Small intestine (tissue), 7 donors: ENCODE measurements around the gene CYP2W1. TPM values are rescaled to one million over a fixed set of nuclear protein-coding genes. Genes with fewer than 3 reads are reported as not detected.

Experiments used
- DNase-seq, 2 donors: peaks; one replicate each; pipeline versions ENCODE4 v3.0.0 to v3.0.0-alpha.2; 2013
- FAIRE-seq: peaks from 2 replicates; lab custom pipeline; 2012; peaks lifted over from hg19 to GRCh38; lab: Jason Lieb, UNC
- H3K27ac ChIP-seq, 3 donors: one replicate each; pipeline ENCODE4 v1.5.1; 2013; ENCODE audit warnings: low read length in 2 of 3, mild to moderate bottlenecking in 2 of 3, control low read depth in 1 of 3, inconsistent platforms in 1 of 3, low read depth in 1 of 3, moderate library complexity in 1 of 3
- H3K27me3 ChIP-seq, 3 donors: one replicate each; pipeline ENCODE4 v1.6.1; 2013; ENCODE audit warnings: low read length in 3 of 3, inconsistent platforms in 1 of 3; ENCODE audit not compliant: control insufficient read depth in 3 of 3, insufficient read depth in 3 of 3
- H3K36me3 ChIP-seq, 3 donors: one replicate each; pipeline ENCODE4 v1.6.1; 2013; ENCODE audit warnings: low read length in 3 of 3, inconsistent platforms in 1 of 3, low read depth in 1 of 3, mild to moderate bottlenecking in 1 of 3, moderate library complexity in 1 of 3; ENCODE audit not compliant: control insufficient read depth in 3 of 3, insufficient read depth in 2 of 3
- H3K4me1 ChIP-seq, 3 donors: one replicate each; pipeline ENCODE4 v1.6.1; 2013; ENCODE audit warnings: low read length in 2 of 3, inconsistent platforms in 1 of 3, low read depth in 1 of 3, mild to moderate bottlenecking in 1 of 3, moderate library complexity in 1 of 3; ENCODE audit not compliant: control insufficient read depth in 3 of 3, insufficient read depth in 2 of 3
- H3K4me3 ChIP-seq, 3 donors: one replicate each; pipeline ENCODE4 v1.5.1; 2013; ENCODE audit warnings: low read length in 3 of 3, control low read depth in 1 of 3, inconsistent platforms in 1 of 3, low read depth in 1 of 3, mild to moderate bottlenecking in 1 of 3, moderate library complexity in 1 of 3
- H3K9me3 ChIP-seq, 2 donors: one replicate each; pipeline ENCODE4 v1.6.1; 2013; ENCODE audit warnings: low read depth in 1 of 2, low read length in 1 of 2; ENCODE audit not compliant: control insufficient read depth in 2 of 2, insufficient read depth in 1 of 2
- WGBS, 3 donors: extraction: QIAGEN DNeasy Blood & Tissue Kit; methylation state at CpG; one replicate each; pipeline ENCODE4 v1.1.7; 2013; 5-methylcytosine and 5-hydroxymethylcytosine counted together
- polyA plus RNA-seq, 4 donors: library from polyadenylated mRNA; stranded (reverse) in 3 of 4; unstranded in 1 of 4; fragments of 200-250 nt in 3 of 4; fragments of 120-200 nt in 1 of 4; gene quantifications; one replicate each; pipeline versions ENCODE4 v1.2.1 to v1.2.3, GENCODE V29; 2013
- donor health status: healthy with polysubstance abuse.
- donor health status: control.
- donor health status: control.
- donor health status: Bipolar disorder and iron deficiency.
- donor health status: healthy.

The CYP2W1 gene
- polyA plus RNA-seq, 4 donors = 0.81 to 1,098 (median 1.1) TPM

GRCh38 chr7:946256-946996 lies 36.6 kb upstream of the CYP2W1 start:
- WGBS, 3 donors = 23 to 57% (median 33%) methylated on average over 25 to 29 of the region's 29 CpGs
- H3K4me3 ChIP-seq = peak overlapping the region in 2 of 3 donors; percentile 10 to 64

GRCh38 chr7:947391-948210 lies 35.4 kb upstream of the CYP2W1 start:
- 87 to 88% (median 87%) methylated on average over 36 to 37 of the region's 37 CpGs for WGBS, 3 donors

More at GRCh38 chr7:946256-946996, 36.6 kb upstream of the CYP2W1 start:
- FAIRE-seq (no peak), DNase-seq (peak; percentile 85 to 86)
- Histone ChIP-seq H3K27me3 (no peaks in the 10 kb centered on the region), H3K4me1 (peaks cover 0 to 33% (median 2%) of the 10 kb centered on the region in 3 donors), H3K36me3 (peaks cover 0 to 37% (median 2%) of the 10 kb centered on the region in 3 donors), H3K27ac (peak overlapping the region; percentile 93 to 99 (median 97)), H3K9me3 (no peaks in the 10 kb centered on the region)

DNA sequence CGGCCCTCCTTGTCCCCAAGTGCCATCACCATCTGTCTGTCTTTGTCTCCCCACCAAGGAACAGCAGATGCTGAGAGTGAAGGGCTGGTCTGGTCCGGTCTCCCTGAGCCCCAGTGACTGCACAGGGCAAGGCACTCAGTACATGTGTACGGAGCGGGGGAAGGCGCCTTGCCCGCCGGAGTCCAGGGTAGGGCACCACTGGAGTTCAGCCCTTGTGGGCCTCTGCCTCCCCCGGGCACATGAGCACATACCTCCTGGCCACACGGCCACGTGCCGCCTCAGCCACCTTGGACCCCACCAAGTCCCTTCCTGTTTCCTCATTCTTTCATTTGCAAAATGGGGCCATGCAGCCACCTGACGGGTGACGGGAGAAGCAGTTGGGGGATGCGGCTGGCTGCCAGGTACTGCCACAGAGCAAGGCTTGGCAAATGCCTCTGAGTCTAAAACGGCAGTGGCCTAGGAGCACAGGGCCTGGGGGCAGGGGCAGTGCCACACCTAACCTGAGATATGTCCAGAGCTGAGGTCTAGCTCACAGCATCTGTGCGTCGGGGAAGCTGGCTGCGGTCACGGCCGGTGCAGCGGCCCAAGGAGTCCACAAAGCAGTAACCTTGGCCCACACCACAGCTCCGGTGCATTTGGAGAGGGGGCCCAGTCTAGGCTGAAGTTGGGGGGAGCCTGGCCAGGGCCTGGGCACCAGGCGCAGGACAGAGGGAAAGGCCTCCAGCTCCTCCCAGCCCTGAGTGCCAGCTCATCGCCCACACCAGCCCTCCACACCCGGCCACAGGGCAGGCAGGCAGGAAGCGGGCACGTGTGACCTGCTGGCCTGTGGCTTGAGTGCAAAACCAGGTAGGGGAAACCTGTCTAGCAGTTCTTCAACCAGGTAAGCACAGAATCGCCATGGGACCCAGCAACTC lies 33.7 kb upstream of the CYP2W1 start:
- H3K27ac ChIP-seq = peak overlapping the region in 1 of 3 donors; percentile 56
- peaks cover 0 to 44% (median 2%) of the 10 kb centered on the region in 3 donors for H3K36me3 ChIP-seq
- no peak overlapping the region for H3K4me3 ChIP-seq
- DNase-seq (no peak), FAIRE-seq (no peak)
- no peaks in the 10 kb centered on the region for H3K27me3 ChIP-seq
- no peaks in the 10 kb centered on the region for H3K9me3 ChIP-seq
- WGBS, 3 donors = 77 to 90% (median 82%) methylated on average over 27 to 28 of the region's 28 CpGs
- peaks cover 0 to 48% (median 2%) of the 10 kb centered on the region in 3 donors for H3K4me1 ChIP-seq

More at GRCh38 chr7:947391-948210, 35.4 kb upstream of the CYP2W1 start:
- DNase-seq (no peak), FAIRE-seq (no peak)
- H3K36me3 ChIP-seq = peaks cover 0 to 44% (median 2%) of the 10 kb centered on the region in 3 donors
- peaks cover 0 to 40% (median 2%) of the 10 kb centered on the region in 3 donors for H3K4me1 ChIP-seq
- peak overlapping the region in 1 of 3 donors; percentile 97 for H3K27ac ChIP-seq
- no peaks in the 10 kb centered on the region for H3K27me3 ChIP-seq
- no peak overlapping the region for H3K4me3 ChIP-seq
- H3K9me3 ChIP-seq = no peaks in the 10 kb centered on the region

DNA sequence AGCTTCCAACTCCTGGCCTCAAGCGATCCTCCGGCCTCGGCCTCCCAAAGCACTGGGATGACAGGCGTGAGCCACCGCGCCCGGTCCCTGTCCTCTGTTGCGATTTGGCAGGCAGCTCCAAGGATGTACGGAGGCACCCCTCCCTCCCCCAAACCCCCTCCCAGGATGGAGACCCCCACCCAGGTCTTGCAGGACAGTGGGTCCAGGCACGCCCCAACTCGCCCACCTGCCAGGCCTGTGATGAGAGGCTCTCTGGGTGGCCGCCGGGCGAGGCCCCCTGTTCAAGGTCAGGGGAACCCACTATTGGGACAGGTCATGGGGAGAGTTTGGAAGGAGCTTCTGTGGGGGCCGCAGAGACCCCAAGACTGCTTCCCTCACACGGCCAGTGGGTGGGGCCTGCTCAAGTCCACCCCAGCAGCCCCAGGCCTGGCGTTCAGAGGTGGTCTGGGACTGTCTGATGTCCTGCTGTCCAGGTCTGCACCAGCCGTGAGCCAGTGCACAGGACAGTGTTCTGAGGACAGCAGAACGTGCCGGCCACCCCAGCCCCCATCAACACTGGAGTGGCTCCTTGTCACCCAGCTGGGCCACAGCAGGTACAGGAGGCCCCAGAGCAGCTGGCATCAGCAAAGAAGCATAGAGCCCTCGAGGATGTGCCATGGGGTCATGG lies 31.0 kb upstream of the CYP2W1 start:
- WGBS, 3 donors = 87 to 90% (median 89%) methylated on average over 20 to 21 of the region's 21 CpGs
- peaks cover 0 to 24% (median 2%) of the 10 kb centered on the region in 3 donors for H3K4me1 ChIP-seq
- no peak for FAIRE-seq
- H3K9me3 ChIP-seq = no peaks in the 10 kb centered on the region
- H3K27me3 ChIP-seq = no peaks in the 10 kb centered on the region
- peaks cover 0 to 36% (median 2%) of the 10 kb centered on the region in 3 donors for H3K36me3 ChIP-seq
- peak overlapping the region in 1 of 3 donors; percentile 60 for H3K27ac ChIP-seq
- no peak overlapping the region for H3K4me3 ChIP-seq
- no peak for DNase-seq

DNA sequence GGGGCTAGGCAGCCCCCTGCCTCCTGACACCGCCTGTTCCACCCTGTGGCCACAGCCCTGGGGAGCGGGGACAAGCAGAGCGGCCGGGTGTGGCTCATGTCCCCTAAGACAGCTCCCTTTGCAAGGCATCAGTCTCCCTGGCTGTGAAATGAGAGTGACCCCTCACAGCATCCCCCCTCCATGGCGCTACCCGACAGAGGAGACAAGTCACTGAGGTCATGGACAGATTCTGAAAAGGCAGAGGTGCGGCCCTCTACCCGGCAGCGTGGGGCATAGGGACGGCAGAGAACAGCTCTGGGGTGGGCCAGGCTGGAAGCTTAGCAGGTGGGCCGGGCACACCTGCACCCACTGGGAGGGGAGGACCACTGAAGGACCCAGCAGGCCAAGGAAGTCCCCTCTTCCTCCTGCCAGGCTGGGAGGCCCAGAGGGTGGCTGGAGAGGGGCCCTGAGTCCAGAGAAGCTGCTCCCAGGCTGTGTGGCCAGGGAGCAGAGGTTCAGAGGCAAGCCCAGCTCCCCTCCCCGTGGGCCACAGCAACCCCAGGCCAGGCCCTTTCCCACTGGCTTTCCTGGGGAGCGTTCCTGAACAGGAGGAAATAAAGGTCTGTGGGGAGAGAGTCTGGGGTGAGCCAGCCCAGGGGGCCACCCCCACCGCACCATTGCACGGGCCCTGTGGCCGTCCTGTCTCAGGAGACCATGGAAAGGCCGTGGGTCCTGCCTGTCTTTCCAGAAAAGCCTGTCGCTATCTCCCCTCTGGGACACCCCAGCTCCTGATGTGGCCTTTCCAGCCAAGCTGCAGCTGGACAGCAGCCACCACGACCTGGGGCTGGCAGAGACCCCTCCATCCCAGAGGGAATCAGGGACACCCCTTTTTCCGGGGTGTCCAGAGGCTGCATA lies 30.2 kb upstream of the CYP2W1 start:
- DNase-seq = peak; percentile 35 to 50

GRCh38 chr7:953547-954327 lies 29.2 kb upstream of the CYP2W1 start:
- WGBS, 3 donors = 2 to 7% (median 4%) methylated on average over 43 to 78 of the region's 78 CpGs
- H3K27ac ChIP-seq = peak overlapping the region; percentile 60 to 94 (median 76)
- peaks cover 0 to 15% (median 2%) of the 10 kb centered on the region in 3 donors for H3K4me1 ChIP-seq
- H3K9me3 ChIP-seq = no peaks in the 10 kb centered on the region
- DNase-seq = peak; percentile 87 to 90
- no peaks in the 10 kb centered on the region for H3K27me3 ChIP-seq
- peaks cover 0 to 23% (median 2%) of the 10 kb centered on the region in 3 donors for H3K36me3 ChIP-seq
- peak overlapping the region; percentile 35 to 90 (median 63) for H3K4me3 ChIP-seq
- FAIRE-seq = no peak

More for the DNA sequence above, 30.2 kb upstream of the CYP2W1 start:
- Histone ChIP-seq H3K4me3 (peak overlapping the region in 2 of 3 donors; percentile 35 to 90), H3K36me3 (peaks cover 0 to 32% (median 2%) of the 10 kb centered on the region in 3 donors), H3K9me3 (no peaks in the 10 kb centered on the region), H3K27me3 (no peaks in the 10 kb centered on the region), H3K27ac (peak overlapping the region; percentile 60 to 94 (median 76)), H3K4me1 (peaks cover 0 to 16% (median 2%) of the 10 kb centered on the region in 3 donors)
- FAIRE-seq = no peak
- WGBS, 3 donors = 49 to 71% (median 70%) methylated on average over 18 to 20 of the region's 20 CpGs
